GM12891 (cell line): ENCODE data around the gene CD180.

ENCODE experiments used
- DNase-seq: peaks from one replicate; pipeline ENCODE4 v3.0.0; 2011; ENCODE audit warnings: low spot score; ENCODE audit not compliant: insufficient read length
- FAIRE-seq: peaks from 2 replicates; lab custom pipeline; 2011; peaks lifted over from hg19 to GRCh38; lab: Jason Lieb, UNC
- PAX5 ChIP-seq: IDR thresholded peaks from 2 replicates; pipeline ENCODE4 v1.6.1; 2011; ENCODE audit warnings: low read length, moderate library complexity, mild to moderate bottlenecking; ENCODE audit not compliant: insufficient read depth, severe bottlenecking
- POLR2A ChIP-seq: IDR thresholded peaks from 2 replicates; pipeline ENCODE4 v1.6.1; 2011; ENCODE audit warnings: low read depth, low read length, control low read depth
- POLR2AphosphoS5 ChIP-seq: IDR thresholded peaks from 2 replicates; pipeline ENCODE4 v1.6.1; 2011; ENCODE audit warnings: low read depth, low read length, control low read depth
- POU2F2 ChIP-seq: IDR thresholded peaks from 2 replicates; pipeline ENCODE4 v1.6.1; 2011; ENCODE audit warnings: low read depth, mild to moderate bottlenecking, control low read depth, low read length, moderate library complexity
- SPI1 ChIP-seq: IDR thresholded peaks from 2 replicates; pipeline ENCODE4 v1.6.1; 2011; ENCODE audit warnings: low read depth, low read length, control low read depth
- TAF1 ChIP-seq: IDR thresholded peaks from 2 replicates; pipeline ENCODE4 v1.6.1; 2011; ENCODE audit warnings: low read depth, low read length, control low read depth

CD180 gene

DNA sequence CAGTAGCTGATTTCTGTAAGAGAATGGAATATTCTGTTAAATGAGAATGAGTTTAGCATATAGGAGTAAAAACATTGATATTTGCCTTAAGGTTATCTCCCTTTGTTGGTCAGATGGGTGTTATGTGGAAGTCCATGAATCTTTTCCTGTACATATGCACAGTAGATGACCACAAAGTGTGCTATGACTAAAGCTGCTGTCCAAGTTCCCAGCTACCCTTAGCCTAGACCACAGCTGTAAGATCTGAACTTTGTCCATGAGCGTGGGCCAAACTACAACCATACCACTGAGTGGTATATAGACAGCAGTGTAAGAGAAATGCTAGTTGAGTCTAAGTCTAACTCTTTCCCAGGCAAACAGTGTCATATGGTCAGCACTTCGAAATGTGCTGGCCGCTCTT, 48.8 kb downstream of the CD180 start:
- no peak for TF ChIP-seq POLR2AphosphoS5
- TF ChIP-seq SPI1, result no peak
- no peak for TF ChIP-seq POLR2A
- DNase-seq, result no peak
- FAIRE-seq, result no peak

DNA sequence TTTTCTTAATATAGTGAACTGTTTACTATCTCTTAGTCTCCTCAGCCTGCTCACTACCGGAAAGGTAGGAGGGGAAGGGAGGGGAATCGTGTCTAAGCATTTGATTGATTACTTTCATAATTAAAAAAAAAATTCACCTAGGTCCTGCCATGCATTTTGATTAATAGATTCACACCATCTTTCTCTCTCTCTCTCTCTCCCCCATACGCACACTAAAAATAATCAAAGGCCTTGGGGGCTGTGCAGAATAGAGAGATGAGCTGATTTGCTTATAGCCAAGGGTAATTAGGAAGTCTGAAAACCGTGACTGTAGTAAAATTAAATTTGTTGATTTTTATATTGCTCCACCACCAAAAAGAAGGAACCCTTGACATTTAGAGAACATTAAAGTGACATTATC, 49.6 kb downstream of the CD180 start:
- DNase-seq (no peak), FAIRE-seq (no peak)
- no peak for TF ChIP-seq PAX5
- no peak for TF ChIP-seq TAF1
- no peak for TF ChIP-seq POLR2A
- TF ChIP-seq POLR2AphosphoS5, result no peak
- no peak for TF ChIP-seq SPI1
- TF ChIP-seq POU2F2, result no peak

DNA sequence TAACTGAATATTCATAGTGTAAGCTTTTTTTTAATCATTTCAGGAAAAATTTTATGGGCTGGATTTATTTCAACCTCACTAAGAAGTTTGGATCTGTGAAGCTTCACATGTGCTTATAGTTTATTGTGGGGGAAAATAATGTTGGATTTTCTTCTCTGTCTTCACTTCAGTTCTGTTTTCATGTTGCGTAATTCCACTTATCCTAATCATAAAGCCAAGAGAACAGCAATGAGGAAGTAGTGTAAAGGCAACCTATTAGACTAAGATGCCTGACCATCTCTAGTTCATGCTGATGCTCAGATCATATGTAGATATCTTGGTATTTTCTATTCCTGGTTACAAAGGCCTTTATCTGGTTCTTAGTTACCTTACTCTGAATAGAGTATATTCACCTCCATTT, 50.0 kb downstream of the CD180 start:
- no peak for DNase-seq
- no peak for FAIRE-seq
- TF ChIP-seq SPI1 (no peak), PAX5 (no peak)

DNA sequence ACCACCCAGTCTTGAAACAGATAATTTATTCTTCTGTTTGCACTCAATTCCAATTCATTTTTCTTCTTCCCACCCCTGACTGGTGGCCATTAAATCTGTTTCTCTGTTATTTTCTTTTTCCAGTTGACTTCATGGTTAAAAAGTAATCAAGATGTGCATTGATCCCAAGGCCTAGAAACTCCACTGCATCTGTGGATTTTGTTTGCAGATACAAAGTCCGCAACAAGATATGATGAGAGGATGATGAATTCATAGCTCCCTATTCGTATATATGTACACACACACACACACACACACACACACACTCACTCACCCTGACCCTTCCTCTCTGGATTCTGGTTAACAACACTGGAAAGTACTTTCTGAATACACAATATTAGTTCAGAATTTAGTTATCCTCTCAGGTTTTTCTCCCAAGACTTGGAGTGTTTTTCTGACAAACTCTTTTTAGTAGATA, 52.4 kb downstream of the CD180 start:
- DNase-seq (no peak), FAIRE-seq (no peak)
- TF ChIP-seq TAF1 (no peak), POLR2A (no peak), PAX5 (no peak), SPI1 (no peak), POLR2AphosphoS5 (no peak), POU2F2 (no peak)

DNA sequence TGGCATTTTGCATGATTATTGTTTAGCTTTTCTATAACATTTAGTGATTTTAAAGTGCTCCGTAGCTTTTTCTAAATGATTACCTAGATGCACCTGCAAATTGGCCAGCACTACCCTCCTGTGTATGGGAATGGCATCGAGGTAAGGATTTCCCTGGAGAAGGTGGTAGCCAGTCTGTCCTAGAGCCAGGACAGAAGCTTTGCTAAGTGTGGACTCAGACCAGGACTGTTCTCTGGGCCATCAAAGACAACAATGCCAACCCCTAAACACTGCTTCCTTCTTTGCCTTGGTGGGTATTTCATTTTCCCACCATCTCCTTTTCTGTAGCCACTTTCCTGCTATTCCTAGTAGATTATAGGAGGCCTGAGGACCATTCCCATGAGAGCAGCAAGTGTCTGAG, 53.0 kb downstream of the CD180 start:
- no peak for TF ChIP-seq PAX5
- no peak for FAIRE-seq

DNA sequence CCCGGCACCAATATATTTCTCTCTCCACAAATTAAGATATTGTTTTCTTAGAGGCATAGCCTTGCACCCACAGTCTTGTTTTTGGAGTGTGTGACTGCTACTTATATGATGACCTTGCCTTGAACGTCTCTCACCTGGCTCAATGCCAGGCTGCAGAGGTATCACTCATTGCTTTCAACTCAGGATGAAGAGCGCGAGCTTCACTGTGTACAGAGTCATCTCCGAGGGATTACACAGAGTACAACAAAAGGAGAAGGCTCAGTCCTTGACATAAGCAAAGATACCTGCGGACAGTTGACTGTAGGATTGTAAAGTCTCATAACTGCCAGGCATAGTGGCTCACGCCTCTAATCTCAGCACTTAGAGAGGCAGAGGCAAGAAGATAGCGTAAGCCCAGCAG, 53.8 kb downstream of the CD180 start:
- TF ChIP-seq TAF1, result no peak
- TF ChIP-seq POLR2A, result no peak
- no peak for TF ChIP-seq PAX5
- no peak for TF ChIP-seq POLR2AphosphoS5
- no peak for FAIRE-seq

More for the DNA sequence above, 53.0 kb downstream of the CD180 start:
- DNase-seq, result no peak

DNA sequence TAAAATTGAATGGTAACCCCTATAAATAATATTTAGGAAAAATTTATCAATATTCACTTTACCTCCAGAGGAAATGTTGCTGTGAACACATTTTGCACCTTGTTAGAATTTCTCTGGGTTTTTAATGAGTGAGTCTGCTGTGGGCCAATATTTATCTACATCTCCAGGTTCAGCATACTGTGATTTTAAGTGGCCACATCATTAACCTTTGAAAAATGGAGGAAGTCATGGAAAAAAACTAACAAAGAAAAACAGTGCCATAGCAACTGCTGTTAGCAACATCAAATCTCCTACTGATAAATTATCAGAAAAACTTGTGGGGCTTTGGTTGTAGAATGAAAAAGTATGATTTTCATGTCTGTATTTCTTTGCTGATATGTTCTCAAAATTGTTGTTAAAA, 55.0 kb downstream of the CD180 start:
- DNase-seq (no peak), FAIRE-seq (no peak)
- TF ChIP-seq PAX5 (no peak), TAF1 (no peak), POLR2A (no peak), SPI1 (no peak), POLR2AphosphoS5 (no peak), POU2F2 (no peak)

More for the DNA sequence above, 53.8 kb downstream of the CD180 start:
- no peak for DNase-seq

DNA sequence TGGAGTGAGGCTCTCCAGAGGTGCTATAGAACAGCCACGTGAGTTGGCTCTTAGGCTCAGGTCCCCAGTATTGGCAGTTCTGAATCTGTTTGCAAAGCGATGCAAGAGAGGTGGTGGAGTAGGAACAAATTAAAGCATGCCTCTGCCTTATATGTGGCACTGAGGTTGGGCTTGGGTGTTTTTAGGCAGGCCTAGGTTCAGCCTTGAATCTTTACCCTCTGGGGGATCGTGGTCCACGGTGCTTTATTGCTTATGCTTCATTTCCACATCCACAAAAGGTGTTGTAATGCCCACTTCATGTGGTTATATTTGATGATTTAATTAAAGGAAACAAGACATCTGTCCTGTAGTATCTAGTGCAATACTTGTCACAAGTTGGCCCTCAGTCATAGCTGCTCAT, 56.2 kb downstream of the CD180 start:
- TF ChIP-seq POLR2A, result no peak
- no peak for TF ChIP-seq TAF1
- no peak for TF ChIP-seq PAX5
- no peak for TF ChIP-seq POLR2AphosphoS5

DNA sequence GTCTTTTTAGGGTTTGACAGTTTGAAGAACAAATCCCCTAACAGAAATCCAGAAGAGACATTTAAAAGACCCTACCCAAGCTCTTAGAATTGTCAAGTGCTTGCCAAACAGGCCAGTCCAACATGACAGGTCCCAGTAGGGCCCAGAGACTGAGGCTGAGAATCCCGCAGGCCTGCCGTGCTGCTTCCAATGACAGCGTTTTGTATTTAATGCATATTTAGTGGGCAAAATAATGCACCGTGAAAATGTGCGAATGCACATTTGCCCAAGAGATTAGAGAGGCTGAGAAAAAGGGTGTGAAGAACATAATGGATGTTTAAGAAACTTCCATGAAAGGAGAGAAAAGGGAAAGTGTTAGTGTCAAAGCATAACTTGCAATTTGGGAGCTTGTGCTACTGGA, 57.6 kb downstream of the CD180 start:
- DNase-seq, result no peak

More for the DNA sequence above, 56.2 kb downstream of the CD180 start:
- DNase-seq (no peak), FAIRE-seq (no peak)

DNA sequence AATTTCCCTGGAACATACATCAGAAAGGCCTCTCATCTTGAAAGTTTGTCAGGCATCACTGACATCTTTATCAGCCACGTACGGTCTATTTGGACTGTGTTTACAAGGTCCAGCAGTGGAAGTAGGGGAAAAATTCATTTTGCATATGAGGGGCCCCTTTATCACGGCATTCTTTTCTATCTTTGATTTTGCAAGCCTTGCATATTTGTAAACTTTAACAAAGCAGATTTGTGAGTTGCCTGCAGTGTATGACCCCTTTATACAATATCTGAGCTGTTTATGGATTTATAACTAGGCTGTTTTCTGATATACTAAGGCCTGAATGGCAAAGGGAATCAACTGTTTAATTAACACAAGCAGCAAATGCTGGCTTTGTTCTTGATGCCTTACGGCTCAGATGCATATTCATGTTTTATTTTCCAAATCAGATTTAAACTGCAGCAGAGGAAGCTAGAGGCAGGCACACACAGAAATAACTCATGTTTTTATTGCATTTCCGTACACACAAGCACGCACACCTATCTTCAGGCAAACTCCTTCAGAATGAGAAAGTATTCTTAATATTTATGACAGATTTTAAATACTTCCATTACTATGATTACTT, 61.1 kb downstream of the CD180 start:
- DNase-seq (no peak), FAIRE-seq (no peak)
- TF ChIP-seq POLR2AphosphoS5 (no peak), TAF1 (no peak), PAX5 (no peak), SPI1 (no peak), POLR2A (no peak), POU2F2 (no peak)

More for the DNA sequence above, 57.6 kb downstream of the CD180 start:
- no peak for FAIRE-seq
- TF ChIP-seq PAX5 (no peak), POU2F2 (no peak), POLR2AphosphoS5 (no peak), TAF1 (no peak), POLR2A (no peak), SPI1 (no peak)

DNA sequence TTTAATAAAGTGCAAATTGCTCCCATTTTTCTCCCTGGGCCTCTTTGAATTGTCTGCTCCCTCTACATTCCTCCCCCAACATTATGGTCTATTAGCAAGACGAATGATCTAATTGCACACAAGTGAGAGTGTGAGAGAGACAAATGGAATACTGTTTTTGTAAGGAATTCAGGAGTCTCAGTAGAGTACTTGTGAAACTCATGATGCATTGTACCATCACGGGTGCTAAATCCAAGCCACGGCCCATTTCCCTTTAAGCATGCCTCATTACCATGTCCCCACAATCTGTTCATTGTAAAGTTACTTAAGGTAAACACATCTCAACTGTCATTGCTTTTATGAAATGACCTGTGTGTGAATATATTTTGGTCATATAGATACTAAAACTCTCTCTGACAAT, 62.8 kb downstream of the CD180 start:
- DNase-seq, result no peak
- FAIRE-seq, result no peak
- TF ChIP-seq POU2F2, result no peak
- TF ChIP-seq TAF1, result no peak
- no peak for TF ChIP-seq PAX5
- no peak for TF ChIP-seq SPI1
- no peak for TF ChIP-seq POLR2AphosphoS5
